HepG2 (cell line): ENCODE results near the gene ZNF691. TPM values are rescaled to one million over a fixed set of nuclear protein-coding genes. Genes with fewer than 3 reads are reported as not detected.

Source experiments
- ARID3A ChIP-seq: IDR thresholded peaks from 2 replicates; pipeline ENCODE4 v1.6.1; 2012; ENCODE audit warnings: low read depth, low read length, improper control_type of control experiment
- ARNT2 ChIP-seq: sonication (generic); formaldehyde crosslinking; IDR thresholded peaks from 2 replicates; pipeline ENCODE4 v1.8.0; 2022; ENCODE audit warnings: mild to moderate bottlenecking, low read depth, missing genetic modification reagents, moderate library complexity
- ATAD3A ChIP-seq: sonication (generic); formaldehyde crosslinking; IDR thresholded peaks from 2 replicates; pipeline ENCODE4 v1.4.0; 2020; ENCODE audit warnings: missing genetic modification reagents
- CCDC6 ChIP-seq: sonication (generic); formaldehyde crosslinking; IDR thresholded peaks from 2 replicates; pipeline ENCODE4 v1.8.1; 2022; ENCODE audit warnings: mild to moderate bottlenecking, missing genetic modification reagents, moderate library complexity
- CREM ChIP-seq, 2 experiments: sonication (generic) in 1 of 2; formaldehyde crosslinking in 1 of 2; IDR thresholded peaks; 2 replicates each; pipeline versions ENCODE4 v1.4.0 to v1.6.1; 2016 to 2020; ENCODE audit warnings: antibody characterized with exemption in 1 of 2, mild to moderate bottlenecking in 1 of 2, missing genetic modification reagents in 1 of 2
- HCFC1 ChIP-seq: fragments of 150-350 bp; IDR thresholded peaks from 2 replicates; pipeline ENCODE4 v1.6.1; 2014; ENCODE audit warnings: low read depth, low read length
- HOXA3 ChIP-seq: sonication (generic); formaldehyde crosslinking; IDR thresholded peaks from 2 replicates; pipeline ENCODE4 v1.5.0; 2020; ENCODE audit warnings: missing genetic modification reagents
- MAZ ChIP-seq, 2 experiments: sonication (generic) in 1 of 2; formaldehyde crosslinking in 1 of 2; IDR thresholded peaks; 2 replicates each; pipeline versions ENCODE4 v1.5.0 to v1.6.1; 2012 to 2020; ENCODE audit warnings: low read depth in 2 of 2, mild to moderate bottlenecking in 2 of 2, borderline replicate concordance in 1 of 2, improper control_type of control experiment in 1 of 2, low read length in 1 of 2, missing genetic modification reagents in 1 of 2, moderate library complexity in 1 of 2
- MBD4 ChIP-seq: IDR thresholded peaks from 2 replicates; pipeline ENCODE4 v1.6.1; 2012; ENCODE audit warnings: low read length, inconsistent platforms, borderline replicate concordance
- MEF2D ChIP-seq: sonication (generic); formaldehyde crosslinking; IDR thresholded peaks from 2 replicates; pipeline ENCODE4 v1.5.1; 2020; ENCODE audit warnings: mild to moderate bottlenecking, missing genetic modification reagents
- MYC ChIP-seq: sonication (generic); formaldehyde crosslinking; IDR thresholded peaks from 2 replicates; pipeline ENCODE4 v1.9.0; 2021; ENCODE audit warnings: missing genetic modification reagents, borderline replicate concordance
- NCOA1 ChIP-seq: sonication (generic); formaldehyde crosslinking; IDR thresholded peaks from 2 replicates; pipeline ENCODE4 v1.9.0; 2021; ENCODE audit warnings: missing genetic modification reagents
- ONECUT2 ChIP-seq: sonication (generic); formaldehyde crosslinking; IDR thresholded peaks from 2 replicates; pipeline ENCODE4 v1.4.0; 2020; ENCODE audit warnings: missing genetic modification reagents
- SAP130 ChIP-seq: IDR thresholded peaks from 2 replicates; pipeline ENCODE4 v1.6.1; 2016; ENCODE audit warnings: low read depth
- SIX4 ChIP-seq: sonication (generic); formaldehyde crosslinking; IDR thresholded peaks from 2 replicates; pipeline ENCODE4 v1.4.0; 2020; ENCODE audit warnings: missing genetic modification reagents
- STAT6 ChIP-seq: sonication (generic); formaldehyde crosslinking; IDR thresholded peaks from 2 replicates; pipeline ENCODE4 v1.4.0; 2020; ENCODE audit warnings: missing genetic modification reagents, mild to moderate bottlenecking, borderline replicate concordance
- YEATS4 ChIP-seq: sonication (generic); formaldehyde crosslinking; IDR thresholded peaks from 2 replicates; pipeline ENCODE4 v1.4.0; 2020; ENCODE audit warnings: missing genetic modification reagents, borderline replicate concordance
- ZNF12 ChIP-seq: sonication (generic); formaldehyde crosslinking; IDR thresholded peaks from 2 replicates; pipeline ENCODE4 v1.5.0; 2020; ENCODE audit warnings: missing genetic modification reagents
- ZNF503 ChIP-seq: sonication (generic); formaldehyde crosslinking; IDR thresholded peaks from 2 replicates; pipeline ENCODE4 v1.4.0; 2020; ENCODE audit warnings: missing genetic modification reagents
- ZNF547 ChIP-seq: sonication (generic); formaldehyde crosslinking; IDR thresholded peaks from 2 replicates; pipeline ENCODE4 v1.5.1; 2020; ENCODE audit warnings: mild to moderate bottlenecking, missing genetic modification reagents
- ZNF562 ChIP-seq: sonication (generic); formaldehyde crosslinking; IDR thresholded peaks from 2 replicates; pipeline ENCODE4 v1.8.0; 2022; ENCODE audit warnings: missing genetic modification reagents, borderline replicate concordance
- ZNF772 ChIP-seq: sonication (generic); formaldehyde crosslinking; IDR thresholded peaks from 2 replicates; pipeline ENCODE4 v1.5.0; 2020; ENCODE audit warnings: mild to moderate bottlenecking, missing genetic modification reagents
- ZSCAN21 ChIP-seq: sonication (generic); formaldehyde crosslinking; IDR thresholded peaks from 2 replicates; pipeline ENCODE4 v1.8.0; 2022; ENCODE audit warnings: mild to moderate bottlenecking, missing genetic modification reagents, moderate library complexity, borderline replicate concordance
- ZSCAN25 ChIP-seq: sonication (generic); formaldehyde crosslinking; IDR thresholded peaks from 2 replicates; pipeline ENCODE4 v1.8.0; 2022; ENCODE audit warnings: mild to moderate bottlenecking, missing genetic modification reagents
- polyA plus RNA-seq, 8 experiments: library from polyadenylated mRNA; depleted of rRNA in 3 of 8; stranded (reverse) in 7 of 8; unstranded in 1 of 8; fragments of >200 nt; fragmentation: Illumina TruSeq in 4 of 8; extraction: Trizol in 4 of 8; gene quantifications; 2 replicates each; pipeline versions ENCODE4 v1.2.1 to v1.2.3, GENCODE V29; 2011 to 2016; ENCODE audit warnings: low read depth in 4 of 8, missing spikeins in 1 of 8, mixed read lengths in 1 of 8; ENCODE audit not compliant: insufficient read depth in 1 of 8
- total RNA-seq, 5 experiments: library from RNA; depleted of rRNA; stranded (reverse); fragments of >200 nt; fragmentation: Illumina TruSeq; extraction: Trizol; gene quantifications; 2 replicates each; pipeline ENCODE4 v1.2.3, GENCODE V29; 2016; ENCODE audit warnings: low read depth in 1 of 5

The ZNF691 gene
- total and polyA plus RNA-seq, 2 of the 13 experiments (the other 11 are each of a cell fraction or from before 2014, with no cell fraction given): 7.6 to 7.8 TPM

DNA sequence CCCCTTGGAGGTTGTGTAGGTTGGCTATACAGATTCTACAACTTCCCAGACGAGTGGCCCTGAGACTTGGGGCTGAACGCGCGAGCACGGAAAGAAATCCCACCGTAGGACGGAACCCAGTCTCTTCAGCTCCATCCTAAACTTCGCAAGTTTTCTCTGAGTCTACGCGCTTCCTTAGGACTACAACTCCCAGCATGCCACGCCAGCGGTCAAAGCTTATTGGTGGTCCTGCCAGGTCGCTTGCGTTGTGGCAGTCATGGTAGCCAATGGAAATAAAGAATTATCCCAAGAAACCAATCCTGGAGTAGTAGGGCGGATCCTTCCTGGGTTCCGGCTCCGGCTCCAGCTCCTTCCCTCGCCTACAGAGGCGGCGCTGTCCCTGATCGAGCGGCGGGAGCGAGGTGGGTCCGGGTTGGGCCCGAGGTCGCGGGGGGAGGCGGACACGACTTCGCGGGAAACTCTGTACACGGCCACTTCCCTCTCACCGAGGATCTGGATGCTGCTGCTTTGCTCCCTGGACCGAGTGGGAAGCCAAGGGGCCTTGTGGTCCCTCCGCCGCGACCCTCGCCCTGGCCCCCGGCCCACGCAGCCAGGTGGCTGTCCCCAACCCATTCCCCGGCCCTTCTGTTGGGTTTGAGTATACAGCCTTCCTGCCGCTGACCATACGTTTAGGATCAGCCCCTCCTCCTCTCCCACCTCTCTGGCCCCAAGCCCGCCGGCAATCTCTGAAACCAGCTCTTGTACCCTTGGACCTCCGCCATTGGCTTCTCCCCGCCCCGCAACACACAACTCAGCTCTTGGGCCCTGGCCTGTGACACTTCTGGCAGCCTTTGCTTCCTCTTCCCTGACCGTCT is at the start of gene ZNF691 (continued):
- TF ChIP-seq STAT6 (CRISPR knock-in tag): no peak
- peak; percentile 79; the same call in 1 of the 2 replicates for TF ChIP-seq ZSCAN21 (CRISPR knock-in tag)
- 0 out of 2 replicates have a peak, but pooled peaks have one; percentile 60 for TF ChIP-seq ZNF547 (CRISPR knock-in tag)
- peak; percentile 93 for TF ChIP-seq HCFC1
- no peak for TF ChIP-seq ZNF503
- TF ChIP-seq ZSCAN25 (CRISPR knock-in tag): no peak
- TF ChIP-seq NCOA1 (CRISPR knock-in tag): no peak
- TF ChIP-seq SAP130 (CRISPR knock-in tag): peak; percentile 83
- TF ChIP-seq ARID3A: peak; percentile 19; the same call in 1 of the 2 replicates
- TF ChIP-seq YEATS4 (CRISPR knock-in tag): no peak; the same call in 1 of the 2 replicates
- TF ChIP-seq CREM (IDR thresholded peaks at IDR 0.05): peak; percentile 86
- no peak for TF ChIP-seq CREM (CRISPR knock-in tag; IDR thresholded peaks at IDR 0.05)
- no peak; the same call in 1 of the 2 replicates for TF ChIP-seq MEF2D
- peak; percentile 86 for TF ChIP-seq MYC (CRISPR knock-in tag)
- no peak for TF ChIP-seq ATAD3A (CRISPR knock-in tag)
- no peak for TF ChIP-seq ONECUT2 (CRISPR knock-in tag)
- TF ChIP-seq CCDC6: peak; percentile 50; the same call in 1 of the 2 replicates
- TF ChIP-seq ZNF772: peak; percentile 55; the same call in 1 of the 2 replicates
- no peak for TF ChIP-seq ZNF12 (CRISPR knock-in tag)
- no peak for TF ChIP-seq SIX4 (CRISPR knock-in tag)
- no peak; the same call in 1 of the 2 replicates for TF ChIP-seq ARNT2 (CRISPR knock-in tag)
- TF ChIP-seq MAZ (IDR thresholded peaks at IDR 0.05; ENCODE audit: borderline replicate concordance, low read depth, low read length): no peak
- no peak for TF ChIP-seq MAZ (CRISPR knock-in tag; IDR thresholded peaks at IDR 0.05; ENCODE audit: low read depth)
- TF ChIP-seq HOXA3 (CRISPR knock-in tag): peak; percentile 55
- no peak for TF ChIP-seq MBD4
- no peak for TF ChIP-seq ZNF562 (CRISPR knock-in tag)
